Esophagus squamous epithelium (tissue), 5 donors: ENCODE results near the gene AGBL5. TPM values are rescaled to one million over a fixed set of nuclear protein-coding genes. Genes with fewer than 3 reads are reported as not detected.

ENCODE experiments used
- DNase-seq: peaks from one replicate; lab custom pipeline; 2025; lab: John Stamatoyannopoulos, UW
- H3K27ac ChIP-seq, 4 donors: fragments of 200-600 bp; sonication (generic); one replicate each; pipeline ENCODE4 v1.5.1; 2016 to 2019; ENCODE audit warnings: mild to moderate bottlenecking in 1 of 4
- H3K27me3 ChIP-seq, 4 donors: fragments of 200-600 bp; sonication (generic); 1 replicate in 3 of 4; 2 replicates in 1 of 4; pipeline versions ENCODE4 v1.5.1 to v1.6.0; 2017 to 2021; ENCODE audit warnings: antibody characterized with exemption in 1 of 4
- H3K36me3 ChIP-seq, 3 donors: fragments of 200-600 bp; sonication (generic); one replicate each; pipeline ENCODE4 v1.5.1; 2016 to 2019
- H3K4me1 ChIP-seq, 3 donors: fragments of 200-600 bp; sonication (generic); one replicate each; pipeline ENCODE4 v1.5.1; 2017 to 2019
- H3K4me3 ChIP-seq, 4 donors: fragments of 200-600 bp; sonication (generic); 1 replicate in 3 of 4; 2 replicates in 1 of 4; pipeline ENCODE4 v1.5.1; 2016 to 2019; ENCODE audit warnings: mild to moderate bottlenecking in 2 of 4, moderate library complexity in 1 of 4
- H3K9me3 ChIP-seq, 3 donors: fragments of 200-600 bp; sonication (generic); one replicate each; pipeline ENCODE4 v1.5.1; 2016 to 2019
- CTCF ChIP-seq, 6 experiments: fragments of 450-650 bp in 4 of 6; fragments of 200-600 bp in 2 of 6; sonication (generic) in 2 of 6; IDR thresholded peaks; one replicate each; pipeline ENCODE4 v1.5.1; 2016 to 2019; ENCODE audit warnings: antibody characterized with exemption in 6 of 6, mild to moderate bottlenecking in 4 of 6, moderate library complexity in 4 of 6
- POLR2A ChIP-seq, 4 donors: fragments of 450-650 bp; IDR thresholded peaks; one replicate each; pipeline ENCODE4 v1.6.1; 2017; ENCODE audit warnings: antibody characterized with exemption in 4 of 4, mild to moderate bottlenecking in 4 of 4, moderate library complexity in 3 of 4
- WGBS, 2 donors: methylation state at CpG; one replicate each; pipeline ENCODE4 v1.1.5; 2018; 5-methylcytosine and 5-hydroxymethylcytosine counted together
- intact Hi-C: fragments of 100-400 bp; cut with DNase I; formaldehyde crosslinking; loops from one replicate; pipeline ENCODE4 v1.15.0; 2022
- total RNA-seq, 4 donors: library from RNA; depleted of rRNA; stranded (reverse); fragments of >200 nt; gene quantifications; one replicate each; pipeline ENCODE4 v1.1.0, GENCODE V29; 2016
- donor health status: DM: yes; HTN: yes; CAD: no.

The AGBL5 gene
- total RNA-seq, 4 donors from 2014 or later = 4.7 to 12.4 (median 9.6) TPM

GRCh38 chr2:27091746-27092695, 40.6 kb downstream of the AGBL5 start:
- DNase-seq = no peak
- no peaks in the 10 kb centered on the region for H3K27me3 ChIP-seq
- H3K4me3 ChIP-seq = no peak overlapping the region
- H3K36me3 ChIP-seq = no peaks in the 10 kb centered on the region
- H3K4me1 ChIP-seq = peaks cover 9 to 19% (median 12%) of the 10 kb centered on the region in 3 donors
- TF ChIP-seq POLR2A (IDR thresholded peaks at IDR 0.05) = no peak
- TF ChIP-seq CTCF (IDR thresholded peaks at IDR 0.05) = no peak
- H3K9me3 ChIP-seq = no peaks in the 10 kb centered on the region
- intact Hi-C loops = loop anchor here (10.0 kb wide), 1 partner anchor 213 kb away; the partner anchor contains the start of gene UCN
- 73 to 83% methylated on average over 12 to 18 of the region's 25 CpGs for WGBS, 2 donors
- H3K27ac ChIP-seq = no peak overlapping the region

- TF ChIP-seq POLR2A (IDR thresholded peaks at IDR 0.05) (no peak), CTCF (IDR thresholded peaks at IDR 0.05) (no peak)
- no peak for DNase-seq
- H3K27me3 ChIP-seq = no peaks in the 10 kb centered on the region
- intact Hi-C loops = loop anchor here (10.0 kb wide), 1 partner anchor 212 kb away; the partner anchor contains the start of gene UCN
- H3K27ac ChIP-seq = no peak overlapping the region
- no peak overlapping the region for H3K4me3 ChIP-seq
- 54 to 73% methylated on average over 3 to 6 of the region's 10 CpGs for WGBS, 2 donors
- peaks cover 6 to 11% (median 8%) of the 10 kb centered on the region in 3 donors for H3K4me1 ChIP-seq
- H3K36me3 ChIP-seq = no peaks in the 10 kb centered on the region
- H3K9me3 ChIP-seq = no peaks in the 10 kb centered on the region
These were observed 41.4 kb downstream of the AGBL5 start for GRCh38 chr2:27092696-27093429.

- Histone ChIP-seq H3K36me3 (no peaks in the 10 kb centered on the region), H3K27me3 (no peaks in the 10 kb centered on the region), H3K27ac (no peak overlapping the region), H3K4me1 (peaks cover 6 to 11% (median 8%) of the 10 kb centered on the region in 3 donors), H3K9me3 (no peaks in the 10 kb centered on the region), H3K4me3 (no peak overlapping the region)
- 75 to 93% methylated on average over 4 to 6 of the region's 6 CpGs for WGBS, 2 donors
- intact Hi-C loops = loop anchor here (10.0 kb wide), 1 partner anchor 211 kb away; the partner anchor contains the start of gene UCN
- no peak for DNase-seq
- TF ChIP-seq POLR2A (IDR thresholded peaks at IDR 0.05) (no peak), CTCF (IDR thresholded peaks at IDR 0.05) (no peak)
These were observed 42.2 kb downstream of the AGBL5 start for GRCh38 chr2:27093430-27094352.

GRCh38 chr2:27094353-27094984, 43.0 kb downstream of the AGBL5 start:
- DNase-seq = no peak
- Histone ChIP-seq H3K9me3 (no peaks in the 10 kb centered on the region), H3K27ac (no peak overlapping the region), H3K4me3 (no peak overlapping the region), H3K36me3 (peaks cover 0 to 4% (median 0%) of the 10 kb centered on the region in 3 donors), H3K27me3 (no peaks in the 10 kb centered on the region), H3K4me1 (peaks cover 6 to 11% (median 8%) of the 10 kb centered on the region in 3 donors)
- no peak for TF ChIP-seq POLR2A (IDR thresholded peaks at IDR 0.05)
- TF ChIP-seq CTCF (IDR thresholded peaks at IDR 0.05) = no peak
- 90 to 92% methylated on average over 12 to 17 of the region's 24 CpGs for WGBS, 2 donors
- intact Hi-C loops = loop anchor here (10.0 kb wide), 1 partner anchor 210 kb away; the partner anchor contains the start of gene UCN
